GM18873 (cell line): ENCODE results near the gene ALPI.
"Not testable (repeated sequence)": the region's sequence is repeated elsewhere in the genome, so short reads cannot be mapped to it uniquely, and the experiment has no call there.

Experiments
- ATAC-seq: cut with Tn5 transposase; IDR thresholded peaks from one replicate; pipeline ENCODE4 v1.9.1; 2021; ENCODE audit warnings: mild to moderate bottlenecking, moderate library complexity, moderate number of reproducible peaks; ENCODE audit not compliant: unreplicated experiment, low FRiP score

ALPI gene

DNA sequence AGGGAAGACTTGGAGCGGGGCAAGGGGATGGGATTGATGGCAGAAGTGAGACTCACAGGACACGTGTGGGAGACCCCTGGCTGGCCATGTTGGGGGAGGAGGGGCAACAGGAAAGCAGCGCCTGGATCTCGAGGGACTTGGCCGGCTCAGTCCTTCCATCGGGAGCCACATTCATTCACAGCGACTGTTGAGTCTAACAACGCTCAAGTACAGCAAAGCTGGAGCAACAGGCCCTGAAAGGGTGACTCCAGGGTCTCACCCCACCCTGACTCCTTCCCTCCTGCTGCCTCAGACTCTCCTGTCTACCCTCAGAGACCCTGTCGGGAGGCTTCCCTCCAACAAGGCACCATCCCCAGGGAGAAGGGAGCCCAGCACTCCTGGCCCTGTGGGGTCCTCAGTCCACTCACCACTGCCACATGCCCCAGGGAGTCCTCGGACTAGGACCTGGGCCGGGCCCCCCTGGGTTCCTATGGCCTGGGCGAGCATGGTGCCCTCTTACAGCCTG is 14.8 kb upstream of the ALPI start:
- ATAC-seq: no peak

DNA sequence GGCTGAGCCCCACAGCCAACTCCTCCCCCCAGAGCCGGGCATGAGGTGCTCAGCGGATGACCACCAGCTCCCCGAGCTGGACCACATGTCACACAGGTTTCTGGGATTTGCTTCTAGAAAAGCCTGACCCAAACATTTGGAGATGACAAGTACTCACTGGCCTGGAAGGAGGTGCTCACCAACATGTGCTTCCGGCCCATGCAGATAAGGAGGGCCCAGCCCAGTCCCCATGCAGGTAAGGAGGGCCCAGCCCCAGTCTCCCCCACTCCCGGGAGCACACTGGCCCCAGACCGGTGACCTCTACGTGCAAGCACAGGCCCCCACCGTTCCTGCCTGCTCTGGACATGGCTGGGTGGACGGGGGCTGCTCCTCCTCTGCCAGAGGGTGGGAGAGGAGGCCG is 14.0 kb upstream of the ALPI start:
- not testable (repeated sequence) for ATAC-seq

DNA sequence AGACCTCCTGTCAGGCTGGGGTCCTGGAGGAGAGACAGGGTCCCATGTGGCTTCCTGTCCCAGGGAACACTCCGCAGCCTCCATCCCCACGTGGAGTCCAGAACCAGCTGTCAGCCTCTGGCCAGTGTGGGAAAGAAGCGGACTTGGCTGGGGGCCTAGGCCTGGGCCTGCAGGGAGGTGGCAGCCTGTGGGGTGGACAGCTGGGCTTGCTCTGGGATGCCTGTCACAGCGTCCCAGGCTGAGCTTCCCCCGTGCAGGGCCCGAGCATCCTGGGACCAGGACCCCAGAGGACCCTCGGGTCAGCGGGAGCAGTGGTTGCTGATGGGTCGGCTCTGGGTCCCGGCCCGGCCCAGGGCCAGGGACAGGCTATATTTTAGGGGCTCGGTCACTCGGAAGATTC is 13.5 kb upstream of the ALPI start:
- not testable (repeated sequence) for ATAC-seq

DNA sequence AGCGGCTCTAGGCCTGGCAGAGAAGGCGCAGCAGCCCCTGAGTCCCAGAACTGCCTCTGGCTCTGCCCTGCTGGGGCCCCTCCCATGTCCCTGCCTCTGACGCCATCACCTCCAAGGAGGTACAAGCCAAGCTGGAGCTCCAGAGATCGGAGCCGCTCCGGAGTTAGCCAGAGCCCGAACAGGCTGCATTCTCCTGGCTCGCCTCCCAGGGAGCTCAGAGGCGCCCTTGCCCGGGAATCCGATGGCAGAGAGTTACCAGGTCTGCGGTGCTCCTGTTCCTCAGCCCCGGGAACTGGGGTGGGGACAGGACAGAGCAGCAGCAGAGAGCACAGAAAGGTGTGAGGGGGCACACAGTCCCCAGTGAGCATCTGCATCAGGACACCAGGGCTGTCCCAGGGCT is 12.9 kb upstream of the ALPI start:
- ATAC-seq: not testable (repeated sequence)

DNA sequence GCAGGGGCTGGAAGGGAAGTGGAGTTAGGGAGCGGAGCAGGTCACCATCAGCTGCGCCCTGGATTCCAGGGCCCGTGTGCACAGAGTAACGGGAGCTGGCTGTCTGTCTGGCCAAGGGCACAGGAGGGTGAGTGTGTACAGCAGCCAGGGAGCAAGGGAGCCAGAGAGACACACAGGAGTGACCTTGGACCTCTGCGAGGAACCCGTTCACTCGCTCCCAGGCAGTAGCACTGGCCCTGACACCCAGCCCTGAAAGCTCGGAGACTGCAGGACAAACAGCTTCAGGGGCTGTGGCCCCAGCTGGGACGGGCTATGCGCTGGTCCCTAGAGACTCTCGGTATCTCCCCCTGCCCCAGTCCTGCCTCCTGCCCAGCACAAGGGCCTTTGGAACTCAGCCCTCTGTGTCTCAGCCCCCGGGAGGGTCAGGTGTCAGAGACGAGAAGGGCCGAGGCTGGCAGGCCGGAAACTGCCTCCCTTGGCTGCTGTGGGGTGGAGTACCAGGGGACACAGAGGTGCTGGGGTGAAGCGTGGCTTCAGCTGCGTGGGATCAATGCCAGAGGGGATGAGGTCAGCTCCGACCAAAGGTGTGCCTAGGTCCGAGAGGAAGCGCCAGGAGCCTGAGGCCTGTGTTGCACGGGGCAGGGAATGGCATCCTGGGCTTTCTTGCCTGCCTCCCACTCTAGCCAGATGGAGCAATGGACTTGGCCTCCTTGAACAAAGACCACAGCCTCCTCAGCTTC is 12.1 kb upstream of the ALPI start:
- not testable (repeated sequence) for ATAC-seq

DNA sequence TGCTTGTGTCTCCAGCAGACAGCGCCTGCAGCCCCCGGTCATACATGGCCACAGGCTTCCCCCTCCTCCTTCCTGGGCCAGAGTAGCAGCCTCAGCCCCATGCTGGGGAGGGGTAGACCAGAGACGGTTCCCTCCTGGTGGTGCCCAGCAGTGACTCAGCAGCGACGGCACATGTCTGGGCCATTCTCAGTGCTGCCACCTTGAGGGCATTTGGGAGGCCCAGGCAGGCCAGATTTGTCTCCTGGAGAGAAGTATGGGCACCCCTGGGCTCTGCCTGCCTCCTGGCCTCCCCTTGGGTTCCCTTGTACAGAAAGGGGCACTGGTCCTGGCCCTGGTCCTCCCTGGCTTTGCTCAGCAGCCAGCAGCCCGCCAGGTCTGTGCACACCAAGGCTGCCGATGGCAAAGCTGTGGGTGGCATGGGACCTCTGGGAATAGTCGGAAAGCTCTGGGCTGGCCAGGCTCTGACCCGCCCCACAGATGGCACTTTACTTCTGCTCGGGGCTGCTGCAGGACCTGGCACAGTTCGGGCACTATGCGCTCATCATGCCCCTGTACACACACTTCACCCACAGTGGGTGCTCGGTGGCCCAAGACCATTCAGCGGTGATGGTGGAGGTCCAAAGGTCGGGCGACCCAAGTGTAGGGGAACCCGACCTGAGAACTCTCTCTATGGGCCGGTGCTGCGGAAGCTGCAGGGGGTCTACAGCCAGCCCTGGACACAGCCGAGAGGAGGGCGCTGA is 11.4 kb upstream of the ALPI start:
- no peak for ATAC-seq

DNA sequence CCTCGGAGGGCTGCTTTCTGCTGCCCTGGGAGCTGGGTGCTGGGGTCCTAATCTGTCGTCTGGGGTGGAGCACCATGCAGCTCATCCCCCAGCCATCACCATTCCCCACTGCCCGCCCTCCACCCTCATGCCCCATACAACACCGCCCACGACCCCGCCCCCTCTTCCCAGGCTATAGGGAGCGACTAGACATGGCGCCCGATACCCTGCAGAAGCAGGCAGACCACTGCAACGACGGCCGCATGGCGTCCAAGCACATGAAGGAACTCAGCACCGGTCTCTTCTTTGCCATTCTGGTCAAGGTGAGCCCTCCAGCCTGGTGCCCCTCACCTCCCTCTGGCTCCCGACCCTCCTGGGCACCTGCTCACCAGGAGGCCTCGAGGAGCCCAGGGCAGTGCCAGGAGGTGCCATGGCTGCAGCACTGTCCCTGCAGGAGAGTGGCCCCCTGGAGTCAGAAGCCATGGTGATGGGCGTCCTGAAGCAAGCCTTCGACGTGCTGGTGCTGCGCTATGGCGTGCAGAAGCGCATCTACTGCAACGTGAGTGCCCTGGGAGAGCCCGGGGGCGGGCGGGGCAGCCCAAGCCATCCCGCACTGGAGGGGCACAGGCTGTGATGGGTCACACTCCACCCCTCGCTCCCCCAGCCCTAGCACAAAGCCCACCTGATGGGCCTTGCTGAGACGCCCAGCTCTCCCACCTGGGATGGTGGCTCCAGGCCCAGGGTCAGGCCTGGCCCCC is 10.6 kb upstream of the ALPI start:
- ATAC-seq: not testable (repeated sequence)

DNA sequence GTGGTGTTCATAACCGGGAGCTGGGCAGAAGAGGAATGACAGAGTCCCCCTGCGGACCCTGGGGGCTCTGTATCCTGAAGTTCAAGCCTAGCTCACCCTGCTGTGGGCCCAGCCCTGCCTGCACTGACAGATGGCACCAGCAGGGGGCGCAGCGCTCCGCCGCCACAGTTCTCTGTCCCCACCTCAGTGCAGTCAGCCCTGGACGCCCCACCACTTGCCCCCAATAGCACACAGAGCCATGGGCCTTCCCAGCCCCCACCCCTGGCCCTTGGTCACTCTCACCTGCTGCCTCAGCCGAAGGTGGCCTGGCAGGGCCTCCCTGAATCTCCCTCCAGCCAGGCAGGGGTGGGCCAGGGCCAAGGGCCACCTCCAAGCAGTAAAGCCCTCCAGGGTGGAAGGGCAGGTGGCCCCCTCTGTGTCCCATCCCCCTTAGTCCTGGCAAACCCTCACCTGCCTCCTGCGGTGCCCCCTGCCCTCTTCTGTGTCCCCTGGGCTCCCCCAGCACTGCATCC is 9.6 kb upstream of the ALPI start:
- ATAC-seq: not testable (repeated sequence)

DNA sequence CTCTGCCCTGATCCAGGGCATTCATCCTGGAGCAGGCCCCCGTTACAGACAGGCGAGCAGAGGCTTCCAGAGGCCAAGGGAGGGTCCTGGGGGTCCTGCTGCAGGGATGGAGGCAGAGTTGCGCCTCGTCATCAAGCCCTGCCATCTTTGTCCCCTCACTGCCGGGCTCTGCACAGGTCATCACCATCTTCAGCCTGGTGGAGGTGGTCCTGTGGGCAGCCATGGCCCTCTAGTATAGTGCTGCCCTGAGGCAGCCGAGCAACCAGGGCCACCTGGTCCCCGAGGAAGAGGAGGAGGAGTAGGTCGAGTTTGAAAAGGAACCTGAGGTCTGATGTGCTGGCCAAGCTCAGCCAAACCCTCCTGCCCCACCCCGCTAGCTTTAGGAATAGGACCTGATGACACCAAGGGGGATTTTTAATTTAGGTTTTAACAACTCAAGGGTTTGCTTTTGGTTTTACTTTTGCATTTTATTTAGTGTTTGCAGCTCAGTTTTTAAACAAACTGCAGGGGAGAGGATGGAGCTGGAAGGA is 8.8 kb upstream of the ALPI start:
- no peak for ATAC-seq

DNA sequence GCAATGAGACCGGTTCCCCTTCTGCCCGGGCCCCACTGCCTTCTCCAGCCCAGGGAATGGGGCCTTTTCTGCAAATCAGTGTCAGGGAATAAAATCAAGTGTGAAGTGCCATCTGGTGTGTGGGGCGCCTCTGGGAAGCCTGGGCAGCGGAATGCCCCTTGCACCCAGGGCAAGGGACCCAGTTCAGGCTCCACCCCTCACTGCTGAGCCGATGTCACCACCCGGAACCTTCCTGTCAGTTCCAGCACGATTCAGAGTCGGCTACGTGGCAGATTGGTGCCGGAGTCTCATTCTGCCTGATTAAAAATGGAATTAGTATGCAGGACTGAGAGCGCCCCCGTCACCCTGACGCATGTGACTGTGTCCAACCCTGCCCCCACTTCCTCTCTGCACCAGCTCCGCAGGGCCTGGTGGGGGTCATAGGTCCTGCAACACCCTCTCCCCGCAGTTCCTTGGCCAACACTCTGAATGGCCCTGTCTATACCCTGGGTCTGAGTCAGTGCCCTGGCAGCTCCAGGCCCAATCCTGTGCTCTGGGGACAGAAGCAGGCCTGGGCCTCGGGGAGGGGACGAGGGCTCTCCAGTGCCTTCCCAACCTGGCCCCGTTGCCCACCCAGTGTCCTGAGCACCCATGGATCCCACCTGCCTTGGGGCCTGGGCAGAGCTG is 8.2 kb upstream of the ALPI start:
- no peak for ATAC-seq

DNA sequence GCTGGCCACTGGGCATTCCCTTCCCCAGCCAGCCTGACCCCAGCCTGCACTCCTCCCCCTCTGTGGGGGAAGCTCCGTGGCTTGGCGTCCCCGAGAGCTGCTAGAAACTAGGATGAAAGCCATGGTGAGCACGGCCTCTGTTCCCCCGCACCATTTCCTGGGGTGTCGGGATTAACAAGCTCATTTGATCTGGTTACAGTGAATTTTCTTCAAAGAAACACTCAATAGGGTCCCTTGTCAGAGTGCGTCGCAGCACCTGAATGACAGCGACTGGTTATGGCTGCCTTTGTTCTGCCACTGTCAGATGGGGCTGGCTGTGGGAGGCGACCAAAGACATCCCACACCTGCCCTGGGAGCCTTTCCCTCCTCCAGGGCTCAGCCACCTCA is 7.7 kb upstream of the ALPI start:
- ATAC-seq: no peak

DNA sequence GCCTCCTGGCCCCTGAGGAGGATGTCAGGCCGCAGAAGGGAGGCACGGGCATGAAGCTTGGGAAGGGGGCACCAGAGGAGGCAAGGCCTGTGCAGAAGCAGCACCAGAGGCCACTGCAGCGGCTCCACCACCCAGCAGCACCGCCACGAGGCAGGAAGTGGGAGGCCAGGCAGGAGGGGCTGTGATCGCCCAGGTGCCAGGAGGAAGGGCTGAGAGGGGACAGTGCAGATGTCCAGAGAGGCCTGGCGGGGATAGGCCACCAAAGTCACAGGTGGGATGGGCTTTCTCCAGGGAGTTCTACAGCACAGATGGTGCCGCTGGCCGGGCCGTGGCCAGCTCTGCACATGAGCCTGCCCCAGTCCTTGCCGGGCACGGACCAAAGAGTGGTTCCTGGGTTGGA is 6.0 kb upstream of the ALPI start:
- ATAC-seq: no peak

DNA sequence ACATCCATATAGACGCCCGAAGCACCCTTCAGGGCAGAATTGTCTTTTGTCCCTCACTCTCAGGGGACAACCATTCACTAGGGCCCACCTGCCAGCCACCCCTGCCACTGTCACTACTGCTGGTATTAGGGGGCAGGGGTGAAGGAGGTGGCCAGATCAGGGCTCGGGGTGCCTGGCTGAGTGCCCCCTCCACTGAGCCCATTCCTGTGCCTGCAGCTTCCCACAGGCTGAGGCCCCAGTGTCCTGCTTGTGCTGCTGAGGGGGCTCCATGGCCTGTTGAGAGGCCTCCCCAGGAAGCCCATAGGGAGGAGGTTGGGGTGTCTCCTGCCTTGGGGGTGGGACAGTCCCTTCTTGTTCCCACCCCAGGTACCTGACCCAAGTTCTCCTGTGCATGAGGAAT is 4.3 kb upstream of the ALPI start:
- not testable (repeated sequence) for ATAC-seq

DNA sequence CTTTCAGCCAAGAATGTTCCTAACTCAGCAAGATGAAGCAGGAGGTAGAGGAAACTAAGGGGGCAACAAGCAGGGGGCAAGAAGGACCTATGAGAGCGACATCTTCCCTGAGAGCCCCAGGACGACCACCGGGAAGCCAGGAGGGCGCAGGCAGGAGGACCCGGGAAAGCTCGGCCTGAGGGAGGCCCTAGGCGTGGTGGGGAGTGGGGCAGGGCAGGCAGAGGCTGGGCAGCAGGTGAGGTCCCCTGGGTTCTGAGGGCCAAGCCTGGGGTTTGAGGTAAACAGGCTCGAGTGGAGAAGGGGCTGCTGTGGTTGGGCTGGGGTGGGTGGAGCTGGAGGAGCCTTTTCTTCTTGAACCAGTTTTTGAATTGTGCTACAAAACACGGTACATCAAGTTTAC is 1.3 kb upstream of the ALPI start:
- ATAC-seq: no peak

DNA sequence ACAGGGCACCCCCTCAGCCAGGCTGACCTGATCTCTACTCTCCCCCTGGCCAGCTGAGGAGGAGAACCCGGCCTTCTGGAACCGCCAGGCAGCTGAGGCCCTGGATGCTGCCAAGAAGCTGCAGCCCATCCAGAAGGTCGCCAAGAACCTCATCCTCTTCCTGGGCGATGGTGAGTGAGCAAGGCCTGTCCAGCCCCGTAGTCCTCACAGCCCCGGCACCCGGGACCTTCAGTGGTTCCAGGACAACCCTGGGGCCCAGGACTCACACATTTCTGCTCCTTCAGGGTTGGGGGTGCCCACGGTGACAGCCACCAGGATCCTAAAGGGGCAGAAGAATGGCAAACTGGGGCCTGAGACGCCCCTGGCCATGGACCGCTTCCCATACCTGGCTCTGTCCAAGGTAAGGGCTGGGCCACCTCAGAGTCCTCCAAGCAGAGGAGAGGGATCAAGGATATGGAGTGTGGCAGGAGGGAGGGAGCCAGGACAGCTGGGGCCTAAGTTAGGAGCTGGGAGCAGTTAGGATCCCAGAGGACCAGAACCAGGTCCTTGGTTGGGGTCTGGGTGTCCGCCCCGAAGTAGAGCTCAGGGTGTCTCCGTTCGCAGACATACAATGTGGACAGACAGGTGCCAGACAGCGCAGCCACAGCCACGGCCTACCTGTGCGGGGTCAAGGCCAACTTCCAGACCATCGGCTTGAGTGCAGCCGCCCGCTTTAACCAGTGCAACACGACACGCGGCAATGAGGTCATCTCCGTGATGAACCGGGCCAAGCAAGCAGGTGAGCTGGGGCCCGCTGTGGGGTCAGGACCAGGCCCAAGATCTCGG is 555 bp downstream of the ALPI start:
- ATAC-seq: no peak

DNA sequence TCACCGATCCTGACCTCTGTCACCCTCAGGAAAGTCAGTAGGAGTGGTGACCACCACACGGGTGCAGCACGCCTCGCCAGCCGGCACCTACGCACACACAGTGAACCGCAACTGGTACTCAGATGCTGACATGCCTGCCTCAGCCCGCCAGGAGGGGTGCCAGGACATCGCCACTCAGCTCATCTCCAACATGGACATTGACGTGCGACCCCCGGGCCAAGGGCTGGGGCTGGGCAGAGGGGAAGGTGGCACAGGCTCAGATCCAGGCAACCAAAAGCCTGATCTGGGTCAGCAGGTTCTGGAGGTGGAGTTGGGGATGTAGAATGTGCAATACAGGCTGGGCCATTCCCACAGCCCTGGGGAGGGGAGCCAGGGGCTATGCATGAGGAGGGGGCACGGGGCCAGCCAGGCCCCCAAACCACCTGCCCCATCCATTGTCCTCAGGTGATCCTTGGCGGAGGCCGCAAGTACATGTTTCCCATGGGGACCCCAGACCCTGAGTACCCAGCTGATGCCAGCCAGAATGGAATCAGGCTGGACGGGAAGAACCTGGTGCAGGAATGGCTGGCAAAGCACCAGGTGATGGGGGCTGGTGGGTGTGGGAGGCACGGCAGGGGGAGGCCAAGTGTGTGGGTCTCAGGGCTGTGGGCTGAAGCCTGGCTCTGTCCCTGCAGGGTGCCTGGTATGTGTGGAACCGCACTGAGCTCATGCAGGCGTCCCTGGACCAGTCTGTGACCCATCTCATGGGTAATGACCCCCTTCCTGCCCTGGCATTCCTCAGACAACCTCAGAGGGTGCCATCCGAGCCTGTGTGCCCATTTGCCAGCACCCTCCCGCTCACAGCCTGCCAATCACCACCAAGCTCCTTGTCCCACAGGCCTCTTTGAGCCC is 1.4 kb downstream of the ALPI start:
- no peak for ATAC-seq

DNA sequence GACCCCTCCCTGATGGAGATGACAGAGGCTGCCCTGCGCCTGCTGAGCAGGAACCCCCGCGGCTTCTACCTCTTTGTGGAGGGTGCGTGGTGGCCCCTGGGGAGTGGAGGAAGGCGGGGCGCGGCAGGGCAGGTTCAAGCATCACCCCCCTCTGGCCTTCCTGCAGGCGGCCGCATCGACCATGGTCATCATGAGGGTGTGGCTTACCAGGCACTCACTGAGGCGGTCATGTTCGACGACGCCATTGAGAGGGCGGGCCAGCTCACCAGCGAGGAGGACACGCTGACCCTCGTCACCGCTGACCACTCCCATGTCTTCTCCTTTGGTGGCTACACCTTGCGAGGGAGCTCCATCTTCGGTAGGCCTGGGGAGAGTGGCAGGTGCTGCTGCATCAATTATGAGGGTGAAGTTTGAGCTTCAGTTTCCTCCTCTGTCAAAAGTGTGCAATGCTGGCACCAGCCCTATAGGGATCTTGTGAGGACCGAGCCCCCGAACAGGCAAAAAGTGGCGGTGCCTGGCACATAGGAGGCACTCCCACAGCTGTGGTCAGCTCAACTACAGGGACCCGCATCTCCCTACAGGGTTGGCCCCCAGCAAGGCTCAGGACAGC is 2.2 kb downstream of the ALPI start:
- no peak for ATAC-seq
